PC-3 (cell line): Measurements from ENCODE around the gene NSUN5. TPM values are rescaled to one million over a fixed set of nuclear protein-coding genes. Genes with fewer than 3 reads are reported as not detected.

ENCODE experiments used
- ATAC-seq: fragments of 200-7000 bp; cut with Tn5 transposase; 2 replicates; pipeline ENCODE4 v1.9.1; 2020; ENCODE audit warnings: mild to moderate bottlenecking, moderate library complexity
- BruUV-seq: library from RNA; stranded (reverse); fragments of 400-500 nt; replicated peaks from 2 replicates; lab custom pipeline; 2021; lab: Mats Ljungman, UMichigan
- CTCF ChIA-PET: fragments of 300-600 bp; sonication (Branson Sonifier 250); formaldehyde crosslinking; loops from one replicate; lab custom pipeline; 2022; ENCODE audit warnings: antibody characterized with exemption; lab: Charles Lee
- POLR2A ChIA-PET: fragments of 300-600 bp; sonication (Branson Sonifier 250); formaldehyde crosslinking; loops from one replicate; lab custom pipeline; 2022; ENCODE audit warnings: antibody characterized with exemption; ENCODE audit not compliant: unreplicated experiment; lab: Charles Lee
- DNase-seq: peaks from one replicate; pipeline ENCODE4 v3.0.0-alpha.2; 2015
- H2AFZ ChIP-seq: fragments of 300-600 bp; sonication (generic); 2 replicates; pipeline ENCODE4 v1.6.0; 2016; ENCODE audit warnings: antibody characterized with exemption, low read length
- H3F3A ChIP-seq: fragments of 300-600 bp; sonication (generic); one replicate; pipeline ENCODE4 v1.6.0; 2017; ENCODE audit warnings: antibody characterized with exemption, low read length, control low read depth, mild to moderate bottlenecking; ENCODE audit not compliant: unreplicated experiment
- H3K27ac ChIP-seq: fragments of 300-600 bp; sonication (generic); 2 replicates; pipeline ENCODE4 v1.5.1; 2016; ENCODE audit warnings: mild to moderate bottlenecking, low read length
- H3K27me3 ChIP-seq: fragments of 300-600 bp; sonication (generic); 2 replicates; pipeline ENCODE4 v1.6.1; 2016; ENCODE audit warnings: low read length, mixed read lengths
- H3K36me3 ChIP-seq: fragments of 300-600 bp; sonication (generic); 2 replicates; pipeline ENCODE4 v1.6.1; 2016; ENCODE audit warnings: low read depth, mixed run types, low read length, mixed read lengths
- H3K4me1 ChIP-seq: fragments of 300-600 bp; sonication (generic); 2 replicates; pipeline ENCODE4 v1.5.1; 2016; ENCODE audit warnings: low read length; ENCODE audit not compliant: insufficient read depth
- H3K4me2 ChIP-seq: fragments of 300-600 bp; sonication (generic); 2 replicates; pipeline ENCODE4 v1.6.0; 2016; ENCODE audit warnings: low read length
- H3K4me3 ChIP-seq: fragments of 300-600 bp; sonication (generic); 2 replicates; pipeline ENCODE4 v1.5.1; 2016; ENCODE audit warnings: mild to moderate bottlenecking, low read length, mixed read lengths
- H3K79me2 ChIP-seq: fragments of 300-600 bp; sonication (generic); 2 replicates; pipeline ENCODE4 v1.6.1; 2017; ENCODE audit warnings: low read length, mixed read lengths
- H3K9ac ChIP-seq: fragments of 300-600 bp; sonication (generic); 2 replicates; pipeline ENCODE4 v1.6.0; 2016; ENCODE audit warnings: mild to moderate bottlenecking, low read length
- H3K9me2 ChIP-seq: fragments of 300-600 bp; sonication (generic); replicated peaks from 2 replicates; pipeline ENCODE4 v1.6.1; 2016; ENCODE audit warnings: mixed run types, low read length, mixed read lengths
- H3K9me3 ChIP-seq: fragments of 300-600 bp; sonication (generic); 2 replicates; pipeline ENCODE4 v1.6.1; 2016; ENCODE audit warnings: low read length, mixed read lengths
- H4K20me1 ChIP-seq: fragments of 300-600 bp; sonication (generic); 2 replicates; pipeline ENCODE4 v1.6.1; 2016; ENCODE audit warnings: low read length, mixed read lengths
- EZH2 ChIP-seq: fragments of 300-600 bp; sonication (generic); IDR thresholded peaks from one replicate; pipeline ENCODE4 v1.6.1; 2017; ENCODE audit warnings: antibody characterized with exemption, mild to moderate bottlenecking, low read length; ENCODE audit not compliant: unreplicated experiment
- EZH2phosphoT487 ChIP-seq: fragments of 300-600 bp; sonication (generic); IDR thresholded peaks from 2 replicates; pipeline ENCODE4 v1.6.1; 2018; ENCODE audit warnings: mild to moderate bottlenecking, antibody characterized with exemption, low read length, borderline replicate concordance
- intact Hi-C: fragments of 100-400 bp; cut with micrococcal nuclease; formaldehyde crosslinking; loops from 2 replicates; pipeline ENCODE4 v1.9.0; 2023
- total RNA-seq: library from RNA; depleted of rRNA; stranded (reverse); fragments of >200 nt; gene quantifications from 2 replicates; pipeline ENCODE4 v1.2.3, GENCODE V29; 2014
- TF ChIP-seq, protein P1 (sequence below): fragments of 300-600 bp; sonication (generic); conservative IDR thresholded peaks from 2 replicates; pipeline ENCODE4 v1.5.1; 2017; ENCODE audit warnings: antibody characterized with exemption, low read depth, mild to moderate bottlenecking, low read length

Gene NSUN5
- total RNA-seq, 1 experiment from 2014 or later = 36.0 TPM

DNA sequence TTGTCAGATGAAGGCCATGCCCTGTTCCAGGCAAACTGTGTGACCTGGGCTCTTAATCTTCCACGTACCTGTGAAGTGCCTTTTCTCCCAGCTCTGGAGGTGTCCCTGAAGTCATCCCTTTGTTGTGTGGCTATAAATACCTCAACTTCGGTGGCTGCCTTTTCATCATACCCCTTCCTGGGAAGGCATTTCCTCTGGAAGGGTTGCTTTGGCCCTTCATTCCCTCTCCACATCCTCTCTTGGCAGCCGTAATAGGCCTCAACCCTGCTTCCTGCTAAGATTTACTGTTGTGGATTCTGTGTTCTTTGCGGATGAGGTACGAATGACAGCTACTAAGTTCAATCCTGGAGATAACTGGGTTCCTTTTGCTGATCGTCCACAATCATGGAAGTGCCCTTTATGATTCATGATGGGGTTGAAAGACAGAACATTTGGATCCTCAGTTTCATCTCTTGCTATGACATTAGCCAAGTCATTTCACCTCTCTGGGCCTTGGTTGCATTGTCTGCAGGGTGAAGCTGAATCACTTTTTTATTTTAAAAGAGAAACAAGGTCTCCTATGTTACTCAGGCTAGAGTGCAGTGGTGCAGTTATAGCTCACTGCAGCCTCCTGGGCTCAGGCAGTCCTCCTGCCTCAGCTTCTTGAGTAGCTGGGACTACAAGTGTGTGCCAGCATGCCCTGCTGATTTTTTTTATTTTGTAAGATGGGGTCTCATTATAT lies 43.0 kb upstream of the NSUN5 start:
- Histone ChIP-seq H4K20me1 (no peaks in the 10 kb centered on the region), H3K36me3 (no peaks in the 10 kb centered on the region), H3K9me3 (no peaks in the 10 kb centered on the region), H2AFZ (no peak overlapping the region), H3F3A (no peaks in the 10 kb centered on the region), H3K4me3 (no peak overlapping the region), H3K4me2 (no peak overlapping the region), H3K9ac (no peak overlapping the region), H3K4me1 (no peaks in the 10 kb centered on the region), H3K79me2 (no peaks in the 10 kb centered on the region), H3K27me3 (no peaks in the 10 kb centered on the region; the same call in 1 of the 2 replicates), H3K27ac (no peak overlapping the region), H3K9me2 (no peaks in the 10 kb centered on the region)
- DNase-seq (no peak), ATAC-seq (no peak)
- no peak for TF ChIP-seq EZH2phosphoT487
- CTCF ChIA-PET = no interaction called here
- POLR2A ChIA-PET = no interaction called here
- BruUV-seq = no TSS peak
- intact Hi-C loops = no loop called here

DNA sequence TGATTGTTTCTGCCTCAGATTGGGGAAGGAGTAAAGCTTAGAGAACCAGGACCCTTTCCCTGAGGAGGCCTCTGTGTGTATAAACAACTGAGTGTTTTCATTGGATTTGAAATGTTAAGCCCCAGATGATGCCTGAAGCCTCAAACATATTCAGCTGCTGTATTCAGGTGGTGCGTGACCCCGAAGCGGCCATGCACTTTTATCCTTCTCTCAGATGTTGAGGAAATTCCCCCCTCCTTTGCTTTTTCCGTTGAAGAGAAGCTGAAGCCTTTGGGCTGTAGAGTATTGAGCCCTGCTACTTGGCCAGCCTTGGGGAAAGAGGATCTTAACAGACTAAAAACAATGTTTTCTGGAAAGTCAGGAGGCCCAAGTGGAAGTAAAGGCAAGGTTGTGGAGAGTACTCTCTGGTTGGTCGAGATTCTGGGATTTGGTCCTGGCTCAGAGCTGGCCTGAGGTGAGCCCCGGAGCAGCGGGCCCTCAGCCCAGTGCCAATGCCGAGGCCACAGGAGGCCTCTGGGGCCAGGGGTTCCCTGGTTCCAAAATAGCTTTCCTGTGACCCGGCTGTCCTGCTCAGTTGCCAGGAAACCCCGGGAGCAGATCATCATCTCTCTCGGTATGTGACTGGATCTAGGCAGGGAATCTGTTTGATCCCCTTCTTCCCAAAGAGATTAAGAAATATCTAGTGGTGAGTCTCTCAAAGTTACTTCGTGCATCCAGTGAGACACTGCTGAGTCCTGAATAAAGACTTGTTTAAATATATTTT lies 41.9 kb upstream of the NSUN5 start:
- H3F3A ChIP-seq = no peaks in the 10 kb centered on the region

DNA sequence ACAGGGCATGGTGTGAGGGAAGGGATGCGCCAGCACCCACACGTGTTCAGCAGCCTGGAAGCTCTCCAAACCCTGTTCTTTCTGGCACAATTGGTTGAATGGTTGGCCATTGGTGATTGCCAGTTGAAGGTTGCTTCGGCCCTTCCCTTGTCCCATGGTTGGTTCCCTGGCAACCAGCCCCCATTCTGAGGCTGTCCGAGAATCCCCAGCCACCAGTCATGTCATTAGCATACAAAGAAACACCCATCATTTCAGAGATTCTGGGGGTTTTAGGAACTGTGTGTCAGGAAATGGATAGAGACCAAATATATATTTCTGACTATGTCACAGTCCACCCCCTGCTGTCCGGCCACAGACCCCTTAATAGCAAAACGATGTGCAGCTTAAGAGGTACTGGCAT lies 41.1 kb upstream of the NSUN5 start:
- Histone ChIP-seq H3F3A (no peaks in the 10 kb centered on the region), H3K27me3 (no peaks in the 10 kb centered on the region; the same call in 1 of the 2 replicates), H3K4me3 (no peak overlapping the region), H3K9me2 (no peaks in the 10 kb centered on the region), H3K79me2 (no peaks in the 10 kb centered on the region), H3K4me2 (no peak overlapping the region), H4K20me1 (no peaks in the 10 kb centered on the region), H3K9ac (no peak overlapping the region), H3K27ac (no peak overlapping the region), H3K36me3 (no peaks in the 10 kb centered on the region), H2AFZ (no peak overlapping the region), H3K9me3 (no peaks in the 10 kb centered on the region), H3K4me1 (no peaks in the 10 kb centered on the region)
- ChIA-PET CTCF (no interaction called here), POLR2A (no interaction called here)
- intact Hi-C loops = no loop called here
- TF ChIP-seq, protein P1, sequence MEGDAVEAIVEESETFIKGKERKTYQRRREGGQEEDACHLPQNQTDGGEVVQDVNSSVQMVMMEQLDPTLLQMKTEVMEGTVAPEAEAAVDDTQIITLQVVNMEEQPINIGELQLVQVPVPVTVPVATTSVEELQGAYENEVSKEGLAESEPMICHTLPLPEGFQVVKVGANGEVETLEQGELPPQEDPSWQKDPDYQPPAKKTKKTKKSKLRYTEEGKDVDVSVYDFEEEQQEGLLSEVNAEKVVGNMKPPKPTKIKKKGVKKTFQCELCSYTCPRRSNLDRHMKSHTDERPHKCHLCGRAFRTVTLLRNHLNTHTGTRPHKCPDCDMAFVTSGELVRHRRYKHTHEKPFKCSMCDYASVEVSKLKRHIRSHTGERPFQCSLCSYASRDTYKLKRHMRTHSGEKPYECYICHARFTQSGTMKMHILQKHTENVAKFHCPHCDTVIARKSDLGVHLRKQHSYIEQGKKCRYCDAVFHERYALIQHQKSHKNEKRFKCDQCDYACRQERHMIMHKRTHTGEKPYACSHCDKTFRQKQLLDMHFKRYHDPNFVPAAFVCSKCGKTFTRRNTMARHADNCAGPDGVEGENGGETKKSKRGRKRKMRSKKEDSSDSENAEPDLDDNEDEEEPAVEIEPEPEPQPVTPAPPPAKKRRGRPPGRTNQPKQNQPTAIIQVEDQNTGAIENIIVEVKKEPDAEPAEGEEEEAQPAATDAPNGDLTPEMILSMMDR = no peak
- no peak for TF ChIP-seq EZH2
- no peak for TF ChIP-seq EZH2phosphoT487
- DNase-seq (no peak), ATAC-seq (no peak)
- BruUV-seq = no TSS peak

More for the DNA sequence above, 41.9 kb upstream of the NSUN5 start:
- ATAC-seq (no peak), DNase-seq (no peak)
- Histone ChIP-seq H3K4me1 (no peaks in the 10 kb centered on the region), H3K4me3 (no peak overlapping the region), H3K9ac (no peak overlapping the region), H2AFZ (no peak overlapping the region), H3K4me2 (no peak overlapping the region), H3K36me3 (no peaks in the 10 kb centered on the region), H3K79me2 (no peaks in the 10 kb centered on the region), H3K27ac (no peak overlapping the region), H4K20me1 (no peaks in the 10 kb centered on the region), H3K9me2 (no peaks in the 10 kb centered on the region), H3K9me3 (no peaks in the 10 kb centered on the region), H3K27me3 (no peaks in the 10 kb centered on the region; the same call in 1 of the 2 replicates)
- ChIA-PET CTCF (no interaction called here), POLR2A (no interaction called here)
- intact Hi-C loops = no loop called here
- BruUV-seq = no TSS peak
- TF ChIP-seq, protein P1 = no peak
